ENCODE results near the gene KCNH4. TPM values are rescaled to one million over a fixed set of nuclear protein-coding genes. Genes with fewer than 3 reads are reported as not detected.
A peak's percentile ranks its signal among the peaks of the same experiment; 100 is the strongest.

KCNH4 gene
- total and polyA plus RNA-seq, 9 of the 15 experiments (the other 6 are each of a cell fraction or from before 2014, with no cell fraction given): 0.10 to 1.8 (median 0.50) TPM

DNA sequence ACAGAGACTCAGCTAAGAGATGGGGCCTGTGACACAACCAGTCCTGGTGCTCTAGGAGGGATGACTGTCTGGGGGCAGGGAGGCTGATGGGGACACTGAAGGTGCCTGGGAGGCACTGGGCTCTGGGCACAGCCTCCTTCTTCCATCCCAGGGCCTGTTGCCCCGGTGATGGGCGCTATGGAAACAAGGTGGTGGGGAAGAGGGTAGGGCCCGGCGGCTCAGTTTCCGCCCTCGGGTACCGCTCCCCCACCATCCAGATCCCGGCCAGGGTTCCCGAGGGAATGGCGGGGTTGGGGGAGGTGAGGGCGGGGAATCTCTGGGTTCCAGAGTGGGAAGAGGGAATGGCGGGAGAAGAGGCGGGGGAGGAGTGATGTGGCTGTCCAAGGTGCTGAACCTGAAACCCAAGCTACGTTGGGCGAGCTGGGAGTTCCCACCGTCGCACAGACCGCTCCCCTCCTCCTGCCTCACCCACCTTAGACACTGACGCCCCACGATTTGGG, 981 bp downstream of the KCNH4 start (continued):
- TF ChIP-seq, protein P1, sequence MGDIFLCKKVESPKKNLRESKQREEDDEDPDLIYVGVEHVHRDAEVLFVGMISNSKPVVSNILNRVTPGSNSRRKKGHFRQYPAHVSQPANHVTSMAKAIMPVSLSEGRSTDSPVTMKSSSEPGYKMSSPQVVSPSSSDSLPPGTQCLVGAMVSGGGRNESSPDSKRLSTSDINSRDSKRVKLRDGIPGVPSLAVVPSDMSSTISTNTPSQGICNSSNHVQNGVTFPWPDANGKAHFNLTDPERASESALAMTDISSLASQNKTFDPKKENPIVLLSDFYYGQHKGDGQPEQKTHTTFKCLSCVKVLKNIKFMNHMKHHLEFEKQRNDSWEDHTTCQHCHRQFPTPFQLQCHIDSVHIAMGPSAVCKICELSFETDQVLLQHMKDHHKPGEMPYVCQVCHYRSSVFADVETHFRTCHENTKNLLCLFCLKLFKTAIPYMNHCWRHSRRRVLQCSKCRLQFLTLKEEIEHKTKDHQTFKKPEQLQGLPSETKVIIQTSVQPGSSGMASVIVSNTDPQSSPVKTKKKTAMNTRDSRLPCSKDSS (IDR thresholded peaks at IDR 0.05; ENCODE audit: low read depth, partially characterized antibody): no peak
- TF ChIP-seq BRD4 (IDR thresholded peaks at IDR 0.05) (no peak), ZNF766 (CRISPR knock-in tag; conservative IDR thresholded peaks at IDR 0.05) (peak; percentile 60), SRF (CRISPR knock-in tag; IDR thresholded peaks at IDR 0.05) (0 out of 4 replicates have a peak, but pooled peaks of 1 of the 2 experiments have one; percentile 31), PRMT5 (CRISPR knock-in tag; IDR thresholded peaks at IDR 0.05) (peak; percentile 94), DMBX1 (CRISPR knock-in tag; IDR thresholded peaks at IDR 0.05; ENCODE audit: borderline replicate concordance) (peak; percentile 24; the same call in 1 of the 2 replicates), FOXM1 (IDR thresholded peaks at IDR 0.05; ENCODE audit: low read depth) (no peak), FOXM1 (CRISPR knock-in tag; IDR thresholded peaks at IDR 0.05; ENCODE audit: low read depth) (peak; percentile 73; the same call in 1 of the 2 replicates), PHF20 (IDR thresholded peaks at IDR 0.05; ENCODE audit: partially characterized antibody) (no peak), YY1 (IDR thresholded peaks at IDR 0.05; ENCODE audit: borderline replicate concordance in 1 of 3, control insufficient read depth in 1 of 3, extremely low read depth in 1 of 3, insufficient read depth in 3 of 3, insufficient read length in 1 of 3, insufficient replicate concordance in 2 of 3, low read depth in 1 of 3, low read length in 2 of 3) (peak in 1 of 3 experiments; percentile 67), CREM (IDR thresholded peaks at IDR 0.05; ENCODE audit: low read depth) (peak; percentile 67), CBFA2T2 (conservative IDR thresholded peaks at IDR 0.05) (no peak), FOXP1 (CRISPR knock-in tag; IDR thresholded peaks at IDR 0.05) (peak; percentile 51; the same call in 1 of the 2 replicates), RFX1 (IDR thresholded peaks at IDR 0.05) (peak; percentile 94), KLF16 (IDR thresholded peaks at IDR 0.05) (peak; percentile 37; the same call in 1 of the 2 replicates), HDAC2 (IDR thresholded peaks at IDR 0.05) (peak; percentile 82)
- TF ChIP-seq, protein P2, sequence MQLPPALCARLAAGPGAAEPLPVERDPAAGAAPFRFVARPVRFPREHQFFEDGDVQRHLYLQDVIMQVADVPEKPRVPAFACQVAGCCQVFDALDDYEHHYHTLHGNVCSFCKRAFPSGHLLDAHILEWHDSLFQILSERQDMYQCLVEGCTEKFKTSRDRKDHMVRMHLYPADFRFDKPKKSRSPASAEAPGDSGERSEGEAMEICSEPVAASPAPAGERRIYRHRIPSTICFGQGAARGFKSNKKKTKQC (CRISPR knock-in tag; IDR thresholded peaks at IDR 0.05): peak; percentile 84
- TF ChIP-seq, protein P3, sequence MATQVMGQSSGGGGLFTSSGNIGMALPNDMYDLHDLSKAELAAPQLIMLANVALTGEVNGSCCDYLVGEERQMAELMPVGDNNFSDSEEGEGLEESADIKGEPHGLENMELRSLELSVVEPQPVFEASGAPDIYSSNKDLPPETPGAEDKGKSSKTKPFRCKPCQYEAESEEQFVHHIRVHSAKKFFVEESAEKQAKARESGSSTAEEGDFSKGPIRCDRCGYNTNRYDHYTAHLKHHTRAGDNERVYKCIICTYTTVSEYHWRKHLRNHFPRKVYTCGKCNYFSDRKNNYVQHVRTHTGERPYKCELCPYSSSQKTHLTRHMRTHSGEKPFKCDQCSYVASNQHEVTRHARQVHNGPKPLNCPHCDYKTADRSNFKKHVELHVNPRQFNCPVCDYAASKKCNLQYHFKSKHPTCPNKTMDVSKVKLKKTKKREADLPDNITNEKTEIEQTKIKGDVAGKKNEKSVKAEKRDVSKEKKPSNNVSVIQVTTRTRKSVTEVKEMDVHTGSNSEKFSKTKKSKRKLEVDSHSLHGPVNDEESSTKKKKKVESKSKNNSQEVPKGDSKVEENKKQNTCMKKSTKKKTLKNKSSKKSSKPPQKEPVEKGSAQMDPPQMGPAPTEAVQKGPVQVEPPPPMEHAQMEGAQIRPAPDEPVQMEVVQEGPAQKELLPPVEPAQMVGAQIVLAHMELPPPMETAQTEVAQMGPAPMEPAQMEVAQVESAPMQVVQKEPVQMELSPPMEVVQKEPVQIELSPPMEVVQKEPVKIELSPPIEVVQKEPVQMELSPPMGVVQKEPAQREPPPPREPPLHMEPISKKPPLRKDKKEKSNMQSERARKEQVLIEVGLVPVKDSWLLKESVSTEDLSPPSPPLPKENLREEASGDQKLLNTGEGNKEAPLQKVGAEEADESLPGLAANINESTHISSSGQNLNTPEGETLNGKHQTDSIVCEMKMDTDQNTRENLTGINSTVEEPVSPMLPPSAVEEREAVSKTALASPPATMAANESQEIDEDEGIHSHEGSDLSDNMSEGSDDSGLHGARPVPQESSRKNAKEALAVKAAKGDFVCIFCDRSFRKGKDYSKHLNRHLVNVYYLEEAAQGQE (IDR thresholded peaks at IDR 0.05; ENCODE audit: borderline replicate concordance): peak; percentile 99
- TF ChIP-seq, protein P3 (CRISPR knock-in tag; IDR thresholded peaks at IDR 0.05; ENCODE audit: low read depth): peak; percentile 97

Measured in K562 (cell line).